HepG2 (cell line): ENCODE measurements around the gene MAPK12. TPM values are rescaled to one million over a fixed set of nuclear protein-coding genes. Genes with fewer than 3 reads are reported as not detected.
A peak's percentile ranks its signal among the peaks of the same experiment; 100 is the strongest.

Source experiments
- CHD2 ChIP-seq: IDR thresholded peaks from 2 replicates; pipeline ENCODE4 v1.6.1; 2011; ENCODE audit warnings: low read depth, low read length, improper control_type of control experiment
- GATAD1 ChIP-seq: IDR thresholded peaks from 2 replicates; pipeline ENCODE4 v1.6.1; 2016; ENCODE audit warnings: missing genetic modification reagents, missing compliant biosample characterization
- HNF4A ChIP-seq: sonication (generic); formaldehyde crosslinking; IDR thresholded peaks from 2 replicates; pipeline ENCODE4 v1.4.0; 2020; ENCODE audit warnings: missing genetic modification reagents
- JUNB ChIP-seq: sonication (generic); formaldehyde crosslinking; IDR thresholded peaks from 2 replicates; pipeline ENCODE4 v1.8.0; 2022; ENCODE audit warnings: missing genetic modification reagents, mild to moderate bottlenecking, borderline replicate concordance
- MAF1 ChIP-seq: sonication (generic); formaldehyde crosslinking; IDR thresholded peaks from 2 replicates; pipeline ENCODE4 v1.5.0; 2020; ENCODE audit warnings: missing genetic modification reagents, borderline replicate concordance
- NFE2L1 ChIP-seq: sonication (generic); formaldehyde crosslinking; IDR thresholded peaks from 2 replicates; pipeline ENCODE4 v1.4.0; 2020; ENCODE audit warnings: missing genetic modification reagents, mild to moderate bottlenecking, borderline replicate concordance
- PAWR ChIP-seq: sonication (generic); formaldehyde crosslinking; IDR thresholded peaks from 2 replicates; pipeline ENCODE4 v1.4.0; 2020; ENCODE audit warnings: missing genetic modification reagents, mild to moderate bottlenecking, borderline replicate concordance
- RBFOX2 ChIP-seq: fragments of 200-400 bp; formaldehyde crosslinking; IDR thresholded peaks from 2 replicates; pipeline ENCODE4 v1.6.1; 2017; ENCODE audit warnings: low read depth, mild to moderate bottlenecking, low read length
- SIN3A ChIP-seq: IDR thresholded peaks from 2 replicates; pipeline ENCODE4 v1.6.1; 2011; ENCODE audit warnings: low read depth, mild to moderate bottlenecking, control low read depth, low read length, borderline replicate concordance
- STAT5B ChIP-seq: sonication (generic); formaldehyde crosslinking; IDR thresholded peaks from 2 replicates; pipeline ENCODE4 v1.4.0; 2020; ENCODE audit warnings: missing genetic modification reagents
- SUZ12 ChIP-seq: fragments of 150-350 bp; IDR thresholded peaks from 2 replicates; pipeline ENCODE4 v1.6.1; 2014; ENCODE audit warnings: low read depth, low read length
- ZEB1 ChIP-seq: IDR thresholded peaks from 2 replicates; pipeline ENCODE4 v1.6.1; 2012; ENCODE audit warnings: mild to moderate bottlenecking, low read depth, inconsistent platforms; ENCODE audit not compliant: insufficient replicate concordance
- ZMYM4 ChIP-seq: sonication (generic); formaldehyde crosslinking; IDR thresholded peaks from 2 replicates; pipeline ENCODE4 v1.8.1; 2023; ENCODE audit warnings: mild to moderate bottlenecking, missing genetic modification reagents
- ZNF496 ChIP-seq: sonication (generic); formaldehyde crosslinking; IDR thresholded peaks from 2 replicates; pipeline ENCODE4 v1.8.1; 2023; ENCODE audit warnings: mild to moderate bottlenecking, moderate library complexity, missing genetic modification reagents; ENCODE audit not compliant: insufficient replicate concordance
- ZSCAN21 ChIP-seq: sonication (generic); formaldehyde crosslinking; IDR thresholded peaks from 2 replicates; pipeline ENCODE4 v1.8.0; 2022; ENCODE audit warnings: mild to moderate bottlenecking, missing genetic modification reagents, moderate library complexity, borderline replicate concordance
- polyA plus RNA-seq, 8 experiments: library from polyadenylated mRNA; depleted of rRNA in 3 of 8; stranded (reverse) in 7 of 8; unstranded in 1 of 8; fragments of >200 nt; fragmentation: Illumina TruSeq in 4 of 8; extraction: Trizol in 4 of 8; gene quantifications; 2 replicates each; pipeline versions ENCODE4 v1.2.1 to v1.2.3, GENCODE V29; 2011 to 2016; ENCODE audit warnings: low read depth in 4 of 8, missing spikeins in 1 of 8, mixed read lengths in 1 of 8; ENCODE audit not compliant: insufficient read depth in 1 of 8
- total RNA-seq, 5 experiments: library from RNA; depleted of rRNA; stranded (reverse); fragments of >200 nt; fragmentation: Illumina TruSeq; extraction: Trizol; gene quantifications; 2 replicates each; pipeline ENCODE4 v1.2.3, GENCODE V29; 2016; ENCODE audit warnings: low read depth in 1 of 5
- TF ChIP-seq, protein P1 (sequence below): sonication (generic); formaldehyde crosslinking; IDR thresholded peaks from 2 replicates; pipeline ENCODE4 v1.4.0; 2020; ENCODE audit warnings: missing genetic modification reagents, mild to moderate bottlenecking, borderline replicate concordance
- TF ChIP-seq, protein P2 (sequence below): sonication (generic); formaldehyde crosslinking; IDR thresholded peaks from 2 replicates; pipeline ENCODE4 v1.5.0; 2020; ENCODE audit warnings: missing genetic modification reagents, mild to moderate bottlenecking, borderline replicate concordance
- TF ChIP-seq, protein P3 (sequence below): sonication (generic); formaldehyde crosslinking; IDR thresholded peaks from 2 replicates; pipeline ENCODE4 v1.4.0; 2020; ENCODE audit warnings: missing genetic modification reagents
- TF ChIP-seq, protein P4 (sequence below): sonication (generic); formaldehyde crosslinking; IDR thresholded peaks from 2 replicates; pipeline ENCODE4 v1.5.0; 2020; ENCODE audit warnings: missing genetic modification reagents, mild to moderate bottlenecking, borderline replicate concordance
- TF ChIP-seq, protein P5 (sequence below): sonication (generic); formaldehyde crosslinking; IDR thresholded peaks from 2 replicates; pipeline ENCODE4 v1.8.0; 2022; ENCODE audit warnings: missing genetic modification reagents, low read depth, mild to moderate bottlenecking, borderline replicate concordance

MAPK12 gene
- total and polyA plus RNA-seq, 2 of the 13 experiments (the other 11 are each of a cell fraction or from before 2014, with no cell fraction given) = 22.2 to 23.3 TPM

DNA sequence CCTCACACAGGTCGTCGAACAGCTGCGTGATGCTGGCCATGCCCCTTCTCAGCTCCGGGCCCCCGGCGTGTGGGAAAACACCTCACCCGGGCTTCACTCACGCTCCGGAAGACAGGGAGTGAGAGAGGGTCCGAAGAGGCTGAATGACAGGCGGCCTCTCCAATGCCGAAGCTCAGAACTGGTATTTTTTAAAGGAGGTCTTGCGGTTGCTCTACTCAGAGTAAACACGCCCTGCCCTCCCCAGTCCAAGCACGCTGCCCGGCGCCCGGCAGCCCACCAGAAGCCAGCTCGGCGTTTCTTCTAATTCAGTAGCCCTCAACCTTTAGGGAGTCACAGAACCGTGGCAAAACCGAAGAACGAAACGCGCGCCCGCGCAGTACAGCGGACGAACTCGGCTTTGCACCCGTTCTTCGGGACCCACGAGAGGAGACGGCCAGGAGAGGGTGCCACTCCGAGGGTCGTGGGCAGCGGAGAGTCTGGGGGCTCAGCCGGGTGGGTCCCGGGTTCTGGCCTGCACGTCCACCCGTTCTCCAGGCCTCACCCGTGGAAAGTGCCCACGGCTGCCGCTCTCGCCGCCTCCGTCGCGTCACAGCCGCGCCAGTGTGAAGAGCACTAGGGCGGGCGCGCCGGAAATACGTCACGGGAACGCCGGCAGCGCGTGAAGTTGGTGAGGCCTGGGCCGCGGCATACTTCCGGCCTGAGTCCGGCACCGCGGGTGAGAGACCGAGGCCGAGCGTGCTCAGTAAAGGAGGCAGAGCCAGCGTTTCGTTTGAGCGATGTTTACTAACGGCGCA is 16.9 kb downstream of the MAPK12 start, which contains the start of gene TUBGCP6 (continued):
- TF ChIP-seq, protein P1, sequence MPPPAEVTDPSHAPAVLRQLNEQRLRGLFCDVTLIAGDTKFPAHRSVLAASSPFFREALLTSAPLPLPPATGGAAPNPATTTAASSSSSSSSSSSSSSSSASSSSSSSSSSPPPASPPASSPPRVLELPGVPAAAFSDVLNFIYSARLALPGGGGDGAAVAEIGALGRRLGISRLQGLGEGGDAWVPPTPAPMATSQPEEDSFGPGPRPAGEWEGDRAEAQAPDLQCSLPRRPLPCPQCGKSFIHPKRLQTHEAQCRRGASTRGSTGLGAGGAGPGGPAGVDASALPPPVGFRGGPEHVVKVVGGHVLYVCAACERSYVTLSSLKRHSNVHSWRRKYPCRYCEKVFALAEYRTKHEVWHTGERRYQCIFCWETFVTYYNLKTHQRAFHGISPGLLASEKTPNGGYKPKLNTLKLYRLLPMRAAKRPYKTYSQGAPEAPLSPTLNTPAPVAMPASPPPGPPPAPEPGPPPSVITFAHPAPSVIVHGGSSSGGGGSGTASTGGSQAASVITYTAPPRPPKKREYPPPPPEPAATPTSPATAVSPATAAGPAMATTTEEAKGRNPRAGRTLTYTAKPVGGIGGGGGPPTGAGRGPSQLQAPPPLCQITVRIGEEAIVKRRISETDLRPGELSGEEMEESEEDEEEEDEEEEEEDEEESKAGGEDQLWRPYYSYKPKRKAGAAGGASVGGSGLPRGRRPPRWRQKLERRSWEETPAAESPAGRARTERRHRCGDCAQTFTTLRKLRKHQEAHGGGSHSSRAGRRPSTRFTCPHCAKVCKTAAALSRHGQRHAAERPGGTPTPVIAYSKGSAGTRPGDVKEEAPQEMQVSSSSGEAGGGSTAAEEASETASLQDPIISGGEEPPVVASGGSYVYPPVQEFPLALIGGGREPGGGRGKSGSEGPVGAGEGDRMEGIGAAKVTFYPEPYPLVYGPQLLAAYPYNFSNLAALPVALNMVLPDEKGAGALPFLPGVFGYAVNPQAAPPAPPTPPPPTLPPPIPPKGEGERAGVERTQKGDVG (CRISPR knock-in tag) = peak; percentile 91
- TF ChIP-seq MAF1 (CRISPR knock-in tag) (no peak; the same call in 1 of the 2 replicates), HNF4A (CRISPR knock-in tag) (peak; percentile 48; the same call in 1 of the 2 replicates), ZEB1 (peak; percentile 48), STAT5B (CRISPR knock-in tag) (0 out of 2 replicates have a peak, but pooled peaks have one; percentile 55), ZSCAN21 (peak; percentile 88), NFE2L1 (CRISPR knock-in tag) (peak; percentile 59; the same call in 1 of the 2 replicates), ZMYM4 (peak; percentile 69; the same call in 1 of the 2 replicates), JUNB (CRISPR knock-in tag) (no peak), CHD2 (peak; percentile 85), PAWR (CRISPR knock-in tag) (peak; percentile 47; the same call in 1 of the 2 replicates), ZNF496 (CRISPR knock-in tag) (no peak), SUZ12 (no peak), GATAD1 (CRISPR knock-in tag) (peak; percentile 99), SIN3A (peak; percentile 81), RBFOX2 (peak; percentile 97)
- TF ChIP-seq, protein P2, sequence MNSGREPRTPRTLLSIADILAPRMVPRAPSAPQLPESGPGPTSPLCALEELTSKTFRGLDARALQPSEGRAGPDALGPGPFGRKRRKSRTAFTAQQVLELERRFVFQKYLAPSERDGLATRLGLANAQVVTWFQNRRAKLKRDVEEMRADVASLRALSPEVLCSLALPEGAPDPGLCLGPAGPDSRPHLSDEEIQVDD = no peak; the same call in 1 of the 2 replicates
- TF ChIP-seq, protein P3, sequence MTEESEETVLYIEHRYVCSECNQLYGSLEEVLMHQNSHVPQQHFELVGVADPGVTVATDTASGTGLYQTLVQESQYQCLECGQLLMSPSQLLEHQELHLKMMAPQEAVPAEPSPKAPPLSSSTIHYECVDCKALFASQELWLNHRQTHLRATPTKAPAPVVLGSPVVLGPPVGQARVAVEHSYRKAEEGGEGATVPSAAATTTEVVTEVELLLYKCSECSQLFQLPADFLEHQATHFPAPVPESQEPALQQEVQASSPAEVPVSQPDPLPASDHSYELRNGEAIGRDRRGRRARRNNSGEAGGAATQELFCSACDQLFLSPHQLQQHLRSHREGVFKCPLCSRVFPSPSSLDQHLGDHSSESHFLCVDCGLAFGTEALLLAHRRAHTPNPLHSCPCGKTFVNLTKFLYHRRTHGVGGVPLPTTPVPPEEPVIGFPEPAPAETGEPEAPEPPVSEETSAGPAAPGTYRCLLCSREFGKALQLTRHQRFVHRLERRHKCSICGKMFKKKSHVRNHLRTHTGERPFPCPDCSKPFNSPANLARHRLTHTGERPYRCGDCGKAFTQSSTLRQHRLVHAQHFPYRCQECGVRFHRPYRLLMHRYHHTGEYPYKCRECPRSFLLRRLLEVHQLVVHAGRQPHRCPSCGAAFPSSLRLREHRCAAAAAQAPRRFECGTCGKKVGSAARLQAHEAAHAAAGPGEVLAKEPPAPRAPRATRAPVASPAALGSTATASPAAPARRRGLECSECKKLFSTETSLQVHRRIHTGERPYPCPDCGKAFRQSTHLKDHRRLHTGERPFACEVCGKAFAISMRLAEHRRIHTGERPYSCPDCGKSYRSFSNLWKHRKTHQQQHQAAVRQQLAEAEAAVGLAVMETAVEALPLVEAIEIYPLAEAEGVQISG (CRISPR knock-in tag) = peak; percentile 96
- TF ChIP-seq, protein P4, sequence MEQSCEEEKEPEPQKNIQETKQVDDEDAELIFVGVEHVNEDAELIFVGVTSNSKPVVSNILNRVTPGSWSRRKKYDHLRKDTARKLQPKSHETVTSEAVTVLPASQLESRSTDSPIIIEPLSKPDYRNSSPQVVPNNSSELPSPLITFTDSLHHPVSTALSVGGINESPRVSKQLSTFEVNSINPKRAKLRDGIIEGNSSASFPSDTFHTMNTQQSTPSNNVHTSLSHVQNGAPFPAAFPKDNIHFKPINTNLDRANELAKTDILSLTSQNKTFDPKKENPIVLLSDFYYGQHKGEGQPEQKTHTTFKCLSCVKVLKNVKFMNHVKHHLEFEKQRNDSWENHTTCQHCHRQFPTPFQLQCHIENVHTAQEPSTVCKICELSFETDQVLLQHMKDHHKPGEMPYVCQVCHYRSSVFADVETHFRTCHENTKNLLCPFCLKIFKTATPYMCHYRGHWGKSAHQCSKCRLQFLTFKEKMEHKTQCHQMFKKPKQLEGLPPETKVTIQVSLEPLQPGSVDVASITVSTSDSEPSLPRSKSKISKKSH (CRISPR knock-in tag) = peak; percentile 52; the same call in 1 of the 2 replicates
- TF ChIP-seq, protein P5, sequence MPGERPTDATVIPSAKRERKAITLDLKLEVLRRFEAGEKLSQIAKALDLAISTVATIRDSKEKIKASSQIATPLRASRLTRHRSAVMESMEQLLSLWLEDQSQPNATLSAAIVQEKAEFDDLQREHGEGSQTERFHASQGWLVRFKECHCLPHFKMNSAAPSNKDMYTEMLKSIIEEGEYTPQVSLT (CRISPR knock-in tag) = no peak
